WERI-Rb-1 (cell line): ENCODE data around the gene GPR17.

Experiments used
- DNase-seq: peaks from one replicate; pipeline ENCODE4 v3.0.0-alpha.2; 2020
- H3K27ac ChIP-seq: fragments of 250-450 bp; sonication (Bioruptor Pico); 2 replicates; pipeline ENCODE4 v1.5.1; 2020; ENCODE audit warnings: mild to moderate bottlenecking, moderate library complexity
- H3K27me3 ChIP-seq: fragments of 250-450 bp; sonication (Bioruptor Pico); 2 replicates; pipeline ENCODE4 v1.5.1; 2021; ENCODE audit warnings: mild to moderate bottlenecking, low read depth, moderate library complexity; ENCODE audit not compliant: insufficient read depth, severe bottlenecking
- H3K36me3 ChIP-seq: fragments of 250-450 bp; sonication (Bioruptor Pico); 2 replicates; pipeline ENCODE4 v1.5.1; 2020; ENCODE audit warnings: mild to moderate bottlenecking, moderate library complexity
- H3K4me3 ChIP-seq: 2 replicates; pipeline ENCODE4 v1.5.1; 2011; ENCODE audit warnings: low read depth, mild to moderate bottlenecking, control low read depth, low read length
- H3K9me3 ChIP-seq: fragments of 250-450 bp; sonication (Bioruptor Pico); 2 replicates; pipeline ENCODE4 v1.5.1; 2021; ENCODE audit warnings: mild to moderate bottlenecking, moderate library complexity; ENCODE audit not compliant: severe bottlenecking
- TF ChIP-seq, protein P1 (sequence below): IDR thresholded peaks from 2 replicates; pipeline ENCODE4 v1.5.1; 2011; ENCODE audit warnings: low read depth, mild to moderate bottlenecking, control low read depth, inconsistent platforms, low read length

Gene GPR17

DNA sequence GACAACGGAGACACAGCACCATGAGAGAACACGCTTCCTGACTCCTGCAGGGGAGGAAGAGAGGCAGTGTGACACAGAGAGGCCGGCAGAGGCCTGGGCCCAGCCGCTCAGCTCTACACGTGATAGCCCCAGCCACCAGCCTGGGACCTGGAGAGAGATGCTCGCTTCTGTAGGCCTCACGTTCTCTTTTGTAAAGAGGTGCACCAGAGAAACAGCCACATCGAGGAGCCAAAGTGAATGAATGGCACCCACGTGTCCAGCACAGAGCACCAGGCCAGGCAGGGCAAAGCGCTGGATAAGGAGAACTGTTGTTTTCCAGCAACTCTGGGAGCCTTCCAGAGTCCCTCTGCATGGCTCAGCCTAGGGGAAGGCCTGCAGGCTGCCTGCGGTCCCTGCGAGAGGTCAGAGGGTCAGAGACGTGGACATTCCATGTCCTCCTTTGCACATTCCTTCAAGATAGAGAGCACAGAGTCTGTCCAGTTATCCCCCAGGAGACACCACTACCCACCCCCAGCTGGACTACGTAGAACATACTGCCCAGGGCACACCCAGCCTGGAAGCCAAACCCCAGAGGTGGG lies 15.2 kb downstream of the GPR17 start:
- Histone ChIP-seq H3K27ac (no peak overlapping the region), H3K36me3 (no peaks in the 10 kb centered on the region), H3K9me3 (peaks cover 3% of the 10 kb centered on the region), H3K27me3 (no peaks in the 10 kb centered on the region), H3K4me3 (no peak overlapping the region)
- TF ChIP-seq, protein P1, sequence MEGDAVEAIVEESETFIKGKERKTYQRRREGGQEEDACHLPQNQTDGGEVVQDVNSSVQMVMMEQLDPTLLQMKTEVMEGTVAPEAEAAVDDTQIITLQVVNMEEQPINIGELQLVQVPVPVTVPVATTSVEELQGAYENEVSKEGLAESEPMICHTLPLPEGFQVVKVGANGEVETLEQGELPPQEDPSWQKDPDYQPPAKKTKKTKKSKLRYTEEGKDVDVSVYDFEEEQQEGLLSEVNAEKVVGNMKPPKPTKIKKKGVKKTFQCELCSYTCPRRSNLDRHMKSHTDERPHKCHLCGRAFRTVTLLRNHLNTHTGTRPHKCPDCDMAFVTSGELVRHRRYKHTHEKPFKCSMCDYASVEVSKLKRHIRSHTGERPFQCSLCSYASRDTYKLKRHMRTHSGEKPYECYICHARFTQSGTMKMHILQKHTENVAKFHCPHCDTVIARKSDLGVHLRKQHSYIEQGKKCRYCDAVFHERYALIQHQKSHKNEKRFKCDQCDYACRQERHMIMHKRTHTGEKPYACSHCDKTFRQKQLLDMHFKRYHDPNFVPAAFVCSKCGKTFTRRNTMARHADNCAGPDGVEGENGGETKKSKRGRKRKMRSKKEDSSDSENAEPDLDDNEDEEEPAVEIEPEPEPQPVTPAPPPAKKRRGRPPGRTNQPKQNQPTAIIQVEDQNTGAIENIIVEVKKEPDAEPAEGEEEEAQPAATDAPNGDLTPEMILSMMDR, result no peak
- no peak for DNase-seq

GRCh38 chr2:127661949-127662510 lies 16.1 kb downstream of the GPR17 start:
- Histone ChIP-seq H3K4me3 (no peak overlapping the region), H3K36me3 (no peaks in the 10 kb centered on the region), H3K27ac (no peak overlapping the region), H3K9me3 (peaks cover 3% of the 10 kb centered on the region), H3K27me3 (no peaks in the 10 kb centered on the region)
- TF ChIP-seq, protein P1, result no peak
- no peak for DNase-seq

GRCh38 chr2:127662937-127663565 lies 17.1 kb downstream of the GPR17 start:
- peaks cover 3% of the 10 kb centered on the region for H3K9me3 ChIP-seq
- TF ChIP-seq, protein P1, result no peak

GRCh38 chr2:127663566-127664064 lies 17.7 kb downstream of the GPR17 start:
- Histone ChIP-seq H3K27me3 (no peaks in the 10 kb centered on the region), H3K9me3 (peaks cover 3% of the 10 kb centered on the region), H3K27ac (no peak overlapping the region), H3K4me3 (no peak overlapping the region), H3K36me3 (no peaks in the 10 kb centered on the region)
- TF ChIP-seq, protein P1, result no peak
- DNase-seq, result no peak

More at GRCh38 chr2:127662937-127663565, 17.1 kb downstream of the GPR17 start:
- Histone ChIP-seq H3K27ac (no peak overlapping the region), H3K36me3 (no peaks in the 10 kb centered on the region), H3K4me3 (no peak overlapping the region), H3K27me3 (no peaks in the 10 kb centered on the region)
- no peak for DNase-seq

DNA sequence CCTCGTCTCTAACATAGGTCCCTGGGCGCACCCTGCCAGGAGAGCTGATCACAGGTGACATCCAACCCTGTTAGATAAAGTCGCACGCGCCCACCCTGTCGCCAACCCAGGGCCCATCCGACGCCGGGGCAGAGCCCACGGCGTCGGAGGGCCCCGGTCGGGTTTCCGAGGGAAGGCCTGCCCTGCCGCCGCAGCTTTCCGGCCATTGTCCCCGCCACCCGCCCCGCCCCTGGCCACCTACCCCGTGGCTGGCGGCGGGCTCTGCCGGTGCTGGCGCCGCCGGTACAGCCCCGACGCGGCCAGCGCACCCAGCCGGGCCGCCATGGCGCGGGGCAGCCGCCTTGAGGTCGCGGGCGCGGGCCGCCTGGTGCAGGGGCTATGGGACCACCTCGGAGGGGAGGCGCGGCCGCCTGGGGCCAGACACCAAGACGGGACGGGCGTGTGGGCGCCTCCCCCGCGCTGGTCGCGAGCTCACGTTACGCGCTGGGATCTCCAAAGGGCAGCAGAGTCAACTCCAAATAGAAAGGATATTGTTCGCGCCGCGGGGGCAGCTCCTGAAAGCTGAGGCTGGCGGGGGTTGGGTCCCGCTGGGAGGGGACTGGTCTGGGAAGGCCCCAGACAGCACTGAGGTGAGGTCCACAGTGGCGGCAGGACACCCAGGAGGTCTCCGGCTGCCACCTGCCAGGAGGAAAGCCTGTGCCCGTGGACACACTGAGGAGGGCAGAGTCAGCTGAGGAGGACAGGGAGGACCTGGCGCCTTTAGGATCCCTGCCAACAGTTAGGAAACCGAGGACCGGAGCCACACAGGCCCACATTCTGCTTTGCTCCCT lies 18.3 kb downstream of the GPR17 start:
- Histone ChIP-seq H3K9me3 (peaks cover 3% of the 10 kb centered on the region), H3K4me3 (no peak overlapping the region), H3K27me3 (no peaks in the 10 kb centered on the region), H3K36me3 (no peaks in the 10 kb centered on the region), H3K27ac (no peak overlapping the region)
- TF ChIP-seq, protein P1, result no peak
- no peak for DNase-seq
